ENCODE data around the gene PCDHB4. TPM values are rescaled to one million over a fixed set of nuclear protein-coding genes. Genes with fewer than 3 reads are reported as not detected.
A peak's percentile ranks its signal among the peaks of the same experiment; 100 is the strongest.

The PCDHB4 gene
- total and polyA plus RNA-seq, 2 of the 4 experiments (the other 2 are of a cell fraction) = 0.03 TPM; not detected in 1

- intact Hi-C loops (cut with micrococcal nuclease) (no loop called here), in situ Hi-C loops (cut with MboI; ENCODE audit: low sequenced_read_pairs) (no loop called here), dilution Hi-C loops (cut with HindIII; ENCODE audit: low sequenced_read_pairs, unreplicated experiment) (no loop called here)
- TF ChIP-seq NFE2L2 (IDR thresholded peaks at IDR 0.05; ENCODE audit: low read depth, low read length) (no peak), MXI1 (IDR thresholded peaks at IDR 0.05; ENCODE audit: borderline replicate concordance, low read depth, low read length) (no peak)
- H2BK5ac ChIP-seq (ENCODE audit: low read depth, low read length, poor library complexity, severe bottlenecking) = no peak overlapping the region
- POLR2A ChIA-PET (ENCODE audit: unreplicated experiment) = no interaction called here
- H3K4me2 ChIP-seq (ENCODE audit: low read depth, low read length) = no peak overlapping the region
- H3K9me3 ChIP-seq (ENCODE audit: control insufficient read depth, insufficient read depth, low read length) = no peaks in the 10 kb centered on the region
- no peaks in the 10 kb centered on the region for H3K36me3 ChIP-seq (ENCODE audit: control insufficient read depth, insufficient read depth, low read length)
- H3K14ac ChIP-seq (replicated peaks; ENCODE audit: low read depth, low read length) = no peak overlapping the region
- no peak overlapping the region for H3K9ac ChIP-seq (ENCODE audit: low read depth, low read length)
- H4K5ac ChIP-seq (ENCODE audit: low read depth, low read length) = no peak overlapping the region
- no peak overlapping the region for H2BK20ac ChIP-seq (ENCODE audit: low read depth, low read length)
- no peaks in the 10 kb centered on the region for H3K9me1 ChIP-seq (ENCODE audit: insufficient read depth, low read length)
- H3K4me3 ChIP-seq (ENCODE audit: insufficient read depth, low read depth, low read length) = no peak overlapping the region
- no peak overlapping the region for H3K4ac ChIP-seq (ENCODE audit: low read depth, low read length)
- no peaks in the 10 kb centered on the region for H3K4me1 ChIP-seq (ENCODE audit: control insufficient read depth, insufficient read depth, low read length)
- CTCF ChIA-PET = no interaction called here
- no peak for ATAC-seq (ENCODE audit: low read depth)
- no TSS peak for BruUV-seq (replicated peaks)
- H3K79me1 ChIP-seq (ENCODE audit: low read depth in 1 of 2, low read length in 2 of 2) = no peaks in the 10 kb centered on the region
- no peak overlapping the region for H3K56ac ChIP-seq (ENCODE audit: extremely low read depth, insufficient read depth, low read length)
- no peak overlapping the region for H2AK5ac ChIP-seq (ENCODE audit: low read depth, low read length)
- 95% methylated on average over 4 of the region's 17 CpGs; no CpG with 5 or more reads in 1 of the 2 experiments for WGBS, 2 experiments (ENCODE audit: extremely low coverage in 2 of 2, insufficient read length in 1 of 2)
- DNase-seq = no peak
- H2AFZ ChIP-seq (replicated peaks; ENCODE audit: low read length, poor library complexity) = peak overlapping the region; percentile 58
- H2BK120ac ChIP-seq (ENCODE audit: low read depth, low read length) = no peak overlapping the region
- no peaks in the 10 kb centered on the region for H4K20me1 ChIP-seq (ENCODE audit: insufficient read depth, low read length)
- H3K18ac ChIP-seq (ENCODE audit: low read depth, low read length) = no peak overlapping the region
- H2AK9ac ChIP-seq (replicated peaks; ENCODE audit: low read depth, low read length, poor library complexity) = no peak overlapping the region
- H4K8ac ChIP-seq (ENCODE audit: low read depth in 2 of 2, low read length in 2 of 2) = no peak overlapping the region
- H3K23ac ChIP-seq (ENCODE audit: low read depth, low read length) = no peak overlapping the region
- no peak overlapping the region for H2BK15ac ChIP-seq (ENCODE audit: low read depth, low read length)
- H3K27me3 ChIP-seq (ENCODE audit: control insufficient read depth, insufficient read depth, low read length) = no peaks in the 10 kb centered on the region
- no peak overlapping the region for H3K27ac ChIP-seq (ENCODE audit: insufficient read depth, low read length)
- no peak overlapping the region for H4K91ac ChIP-seq (ENCODE audit: insufficient read depth, low read depth, low read length)
These were observed 43.8 kb upstream of the PCDHB4 start for GRCh38 chr5:141077826-141078225.
